ENCODE measurements around the gene LTBP1.

GRCh38 chr2:32977228-32977758 lies 30.5 kb downstream of the LTBP1 start:
- no peak for TF ChIP-seq POLR2AphosphoS5 (IDR thresholded peaks at IDR 0.05; ENCODE audit: low read depth, low read length)
- no peak for TF ChIP-seq POLR2A (IDR thresholded peaks at IDR 0.05; ENCODE audit: low read depth, low read length)
- TF ChIP-seq TAF1 (IDR thresholded peaks at IDR 0.05; ENCODE audit: borderline replicate concordance, low read depth, low read length): no peak

Data from GM12892 (cell line).